ENCODE data around the gene PRR9. TPM values are rescaled to one million over a fixed set of nuclear protein-coding genes. Genes with fewer than 3 reads are reported as not detected.
"Not testable (repeated sequence)": the region's sequence is repeated elsewhere in the genome, so short reads cannot be mapped to it uniquely, and the experiment has no call there.

Gene PRR9
- total RNA-seq, 2 experiments from 2014 or later = not detected

DNA sequence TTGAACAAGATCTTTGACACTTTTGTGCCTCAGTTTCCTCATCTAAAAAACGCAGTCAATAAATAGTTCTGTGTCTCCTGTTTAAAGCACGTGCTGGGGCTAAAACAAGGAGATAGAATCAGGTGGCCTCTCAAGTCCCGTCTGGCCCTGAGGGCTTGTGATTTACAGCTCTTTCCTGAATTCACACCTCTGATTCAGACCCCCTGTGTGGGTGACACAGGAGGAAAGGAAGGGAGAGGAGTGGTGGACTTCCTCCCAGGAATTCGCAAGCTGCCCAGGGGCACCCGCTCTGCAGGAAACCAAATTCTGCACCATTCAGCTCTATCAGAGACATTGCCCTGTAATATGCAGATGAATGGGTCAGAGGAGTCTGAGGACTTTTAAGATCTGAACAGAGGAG is 5.2 kb upstream of the PRR9 start:
- POLR2A ChIA-PET = no interaction called here
- Mint-ChIP-seq H3K27me3 (peaks cover 14% of the 10 kb centered on the region), H3K27ac (no peak overlapping the region), H3K9me3 (no peaks in the 10 kb centered on the region), H3K36me3 (no peaks in the 10 kb centered on the region), H3K4me3 (no peak overlapping the region), H3K4me1 (peaks cover 2% of the 10 kb centered on the region)
- DNase-seq (no peak), ATAC-seq (ENCODE audit: low read depth) (no peak)

DNA sequence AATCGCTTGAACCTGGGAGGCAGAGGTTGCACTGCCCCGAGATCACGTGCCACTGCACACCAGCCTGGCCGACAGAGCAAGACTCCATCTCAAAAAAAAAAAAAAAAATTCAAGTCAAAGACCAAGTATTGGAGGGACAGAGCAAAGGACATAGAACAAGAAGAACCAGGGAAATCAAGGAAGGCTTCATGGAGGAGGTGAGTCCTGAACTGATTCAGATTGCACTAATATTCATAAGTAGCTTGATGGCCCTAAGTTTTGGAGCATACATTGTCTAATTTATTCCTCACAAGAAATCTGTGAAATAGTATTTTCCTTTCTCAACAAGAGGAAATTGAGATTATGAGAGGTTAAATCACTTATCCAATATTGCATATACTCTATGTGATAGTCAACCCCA is 3.9 kb upstream of the PRR9 start:
- POLR2A ChIA-PET = no interaction called here
- Mint-ChIP-seq H3K27ac (no peak overlapping the region), H3K9me3 (no peaks in the 10 kb centered on the region), H3K4me3 (no peak overlapping the region), H3K27me3 (peaks cover 17% of the 10 kb centered on the region), H3K36me3 (no peaks in the 10 kb centered on the region), H3K4me1 (peaks cover 2% of the 10 kb centered on the region)
- ATAC-seq (ENCODE audit: low read depth) = no peak
- no peak for DNase-seq

DNA sequence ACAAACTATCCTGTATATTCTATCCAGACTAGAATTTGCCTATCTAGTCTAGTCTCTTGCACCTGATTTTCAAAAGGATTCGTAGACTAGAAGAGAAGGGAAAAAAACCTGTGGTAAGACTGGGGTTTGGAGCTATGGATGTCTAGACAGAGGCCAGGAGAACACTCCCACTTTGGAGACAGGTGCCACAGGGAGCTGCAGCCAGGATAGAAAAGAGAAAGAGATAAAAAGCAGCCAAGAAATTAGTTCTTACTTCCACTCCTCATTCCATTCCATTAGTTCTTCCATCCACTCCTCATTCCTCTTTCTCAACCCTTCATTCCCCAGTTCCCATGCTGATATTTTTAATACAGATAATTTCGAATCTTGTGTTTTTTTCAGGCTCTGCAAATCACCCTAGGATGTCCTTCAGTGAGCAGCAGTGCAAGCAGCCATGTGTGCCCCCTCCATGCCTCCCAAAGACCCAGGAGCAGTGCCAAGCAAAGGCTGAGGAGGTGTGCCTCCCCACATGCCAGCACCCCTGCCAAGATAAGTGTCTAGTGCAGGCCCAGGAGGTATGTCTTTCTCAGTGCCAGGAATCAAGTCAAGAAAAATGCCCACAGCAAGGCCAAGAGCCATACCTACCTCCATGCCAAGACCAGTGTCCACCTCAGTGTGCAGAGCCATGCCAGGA is 496 bp downstream of the PRR9 start:
- DNase-seq (no peak), ATAC-seq (ENCODE audit: low read depth) (no peak)
- peaks cover 16% of the 10 kb centered on the region for H3K27me3 Mint-ChIP-seq
- no peak overlapping the region for H3K27ac Mint-ChIP-seq
- POLR2A ChIA-PET = no interaction called here
- H3K9me3 Mint-ChIP-seq = no peaks in the 10 kb centered on the region
- peaks cover 2% of the 10 kb centered on the region for H3K4me1 Mint-ChIP-seq
- H3K4me3 Mint-ChIP-seq = no peak overlapping the region
- H3K36me3 Mint-ChIP-seq = no peaks in the 10 kb centered on the region

DNA sequence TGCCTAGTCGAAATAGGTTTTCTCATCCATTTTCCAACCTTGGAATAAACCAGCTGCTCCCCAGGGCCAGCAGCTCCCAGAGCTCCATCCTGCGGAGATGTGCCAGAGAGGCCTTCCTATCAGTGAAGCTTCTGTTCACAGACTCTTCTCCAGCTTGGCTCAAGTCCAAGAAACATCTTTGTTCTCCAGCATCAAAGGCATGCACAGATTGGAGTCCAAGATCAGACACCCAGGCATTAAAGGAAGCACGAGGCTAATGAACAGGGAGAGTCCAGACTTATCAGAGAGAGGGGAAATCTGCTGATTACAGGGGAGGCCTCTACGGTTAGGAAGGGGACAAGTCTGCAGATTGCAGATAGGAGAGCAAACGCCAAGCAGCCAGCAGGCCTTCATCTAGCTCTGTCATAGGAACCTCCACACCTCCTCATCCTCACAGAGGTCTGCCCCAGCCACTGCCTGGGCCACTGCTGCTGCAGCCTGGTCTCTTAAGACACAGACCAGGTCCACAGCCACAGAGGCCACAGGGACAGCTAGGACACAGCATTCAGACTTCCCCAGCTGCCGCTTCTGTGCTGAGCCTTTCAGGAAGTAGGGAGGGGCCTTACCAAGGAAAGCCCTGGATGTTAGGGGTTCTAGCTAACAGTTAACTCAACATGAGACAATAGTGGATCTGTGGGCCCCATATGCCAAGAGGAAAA is 3.4 kb downstream of the PRR9 start:
- POLR2A ChIA-PET = no interaction called here
- Mint-ChIP-seq H3K27me3 (peaks cover 10% of the 10 kb centered on the region), H3K9me3 (no peaks in the 10 kb centered on the region), H3K27ac (no peak overlapping the region), H3K36me3 (no peaks in the 10 kb centered on the region), H3K4me3 (no peak overlapping the region), H3K4me1 (peaks cover 6% of the 10 kb centered on the region)
- DNase-seq (no peak), ATAC-seq (ENCODE audit: low read depth) (no peak)

GRCh38 chr1:153223040-153223891 is 5.9 kb downstream of the PRR9 start:
- H3K4me3 Mint-ChIP-seq, H3K4me1 Mint-ChIP-seq, POLR2A ChIA-PET, H3K36me3 Mint-ChIP-seq, H3K9me3 Mint-ChIP-seq, H3K27me3 Mint-ChIP-seq, H3K27ac Mint-ChIP-seq: not testable (repeated sequence)
- DNase-seq (peak; percentile 53), ATAC-seq (ENCODE audit: low read depth) (peak; percentile 52)

DNA sequence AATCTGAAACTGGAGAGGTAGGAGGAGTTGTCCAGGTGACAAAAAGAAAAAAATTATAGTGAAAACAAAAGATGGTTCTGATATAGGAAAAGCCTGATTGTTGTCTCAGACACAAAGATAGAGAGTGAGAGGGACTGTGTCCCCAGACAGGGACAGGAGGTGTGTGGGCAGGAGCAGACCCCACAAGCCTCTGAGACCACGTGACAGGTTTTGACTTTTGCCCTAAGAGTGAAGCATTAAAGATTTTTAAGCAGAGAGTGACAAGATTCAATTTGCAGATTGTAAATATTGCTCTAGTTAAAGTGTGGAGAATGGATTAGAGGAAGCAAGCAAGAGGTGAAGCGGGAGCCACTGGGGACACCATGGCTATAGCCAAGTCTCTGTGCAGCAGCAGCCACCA is 10.4 kb downstream of the PRR9 start:
- Mint-ChIP-seq H3K27me3 (peaks cover 4% of the 10 kb centered on the region), H3K4me1 (peaks cover 4% of the 10 kb centered on the region), H3K27ac (no peak overlapping the region), H3K9me3 (no peaks in the 10 kb centered on the region), H3K4me3 (no peak overlapping the region), H3K36me3 (no peaks in the 10 kb centered on the region)
- DNase-seq (no peak), ATAC-seq (ENCODE audit: low read depth) (no peak)
- POLR2A ChIA-PET = no interaction called here

DNA sequence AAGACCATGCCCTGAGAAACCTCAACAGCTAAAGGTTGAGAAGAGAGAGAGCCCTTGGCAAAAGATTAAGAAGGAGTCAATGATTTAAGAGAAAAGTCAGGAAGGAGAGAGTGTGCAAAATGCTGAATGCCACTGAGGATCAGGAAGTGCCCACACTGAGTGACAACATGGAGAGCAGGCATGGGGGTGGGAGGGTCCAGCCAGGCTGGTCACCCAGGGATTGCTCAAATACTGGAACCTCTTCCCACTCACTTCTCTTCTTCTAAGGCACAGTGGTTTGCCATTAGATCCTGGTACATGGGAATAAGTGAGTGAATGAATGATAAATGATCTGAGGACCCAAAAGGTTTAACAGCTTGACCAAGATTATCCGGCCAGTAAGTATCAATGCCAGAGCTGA is 11.1 kb downstream of the PRR9 start:
- no peak for ATAC-seq (ENCODE audit: low read depth)
- peaks cover 8% of the 10 kb centered on the region for H3K27me3 Mint-ChIP-seq
- no peak overlapping the region for H3K27ac Mint-ChIP-seq
- POLR2A ChIA-PET = no interaction called here
- no peak for DNase-seq
- H3K4me3 Mint-ChIP-seq = no peak overlapping the region
- no peaks in the 10 kb centered on the region for H3K9me3 Mint-ChIP-seq
- H3K36me3 Mint-ChIP-seq = no peaks in the 10 kb centered on the region
- peaks cover 2% of the 10 kb centered on the region for H3K4me1 Mint-ChIP-seq

DNA sequence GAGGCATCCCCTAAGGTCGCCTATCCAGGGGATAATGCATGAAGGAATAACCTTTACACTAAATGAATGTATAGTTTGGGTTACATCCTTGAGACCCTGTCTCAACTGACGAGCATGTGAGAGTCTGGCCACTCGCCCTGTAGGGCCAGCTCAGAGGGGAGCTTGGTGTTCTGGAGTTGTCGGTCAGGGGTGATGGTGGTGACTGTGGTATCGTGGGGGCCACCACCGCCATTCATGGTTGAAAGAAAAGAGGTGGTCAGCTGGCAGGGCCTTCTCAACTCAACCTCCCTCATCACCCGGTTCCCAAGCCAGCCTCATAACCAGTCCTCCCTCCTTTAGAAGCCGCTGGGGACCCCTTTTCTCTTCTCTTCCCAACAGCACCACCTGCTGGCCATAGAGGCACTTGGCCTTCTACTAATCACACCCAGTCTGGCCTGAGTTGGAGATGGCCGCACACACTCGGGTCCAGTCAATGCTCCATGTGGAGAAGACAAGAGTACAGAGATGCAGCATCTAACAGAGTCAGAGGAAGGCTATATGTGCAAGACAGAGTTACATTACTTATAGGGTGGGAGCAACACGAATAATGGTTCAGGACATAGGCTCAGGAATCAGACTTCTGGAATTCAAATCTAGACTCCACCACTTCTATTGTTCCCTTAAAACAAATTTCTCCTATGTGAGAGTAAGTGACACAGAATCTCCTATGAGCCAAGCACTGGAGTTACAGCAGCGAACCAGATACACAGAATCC is 11.9 kb downstream of the PRR9 start:
- H3K9me3 Mint-ChIP-seq; H3K4me3 Mint-ChIP-seq; H3K4me1 Mint-ChIP-seq; H3K27me3 Mint-ChIP-seq; H3K27ac Mint-ChIP-seq; POLR2A ChIA-PET; H3K36me3 Mint-ChIP-seq; ATAC-seq (ENCODE audit: low read depth): not testable (repeated sequence)
- peak; percentile 34 for DNase-seq

DNA sequence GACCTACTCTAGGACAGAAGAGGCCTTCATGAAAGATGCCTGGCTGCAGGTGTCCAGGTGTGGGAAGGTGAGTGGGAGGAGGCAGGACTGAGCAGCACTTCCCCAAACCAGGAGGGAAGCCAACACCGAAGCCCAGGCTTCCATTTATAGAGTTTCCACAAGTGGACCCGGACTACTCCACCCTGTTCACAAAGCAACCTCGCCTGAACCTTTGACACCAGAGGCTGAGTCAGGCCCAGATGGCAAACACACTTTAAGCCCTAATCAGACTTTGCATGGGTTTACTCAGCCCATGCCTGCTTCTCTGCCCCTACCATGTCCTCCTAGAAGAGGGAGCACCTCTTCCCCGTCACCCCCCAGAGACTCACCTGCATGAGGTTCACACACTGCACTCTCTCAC is 14.0 kb downstream of the PRR9 start:
- POLR2A ChIA-PET = no interaction called here
- no peak overlapping the region for H3K27ac Mint-ChIP-seq
- ATAC-seq (ENCODE audit: low read depth) (no peak), DNase-seq (no peak)
- H3K27me3 Mint-ChIP-seq = peaks cover 17% of the 10 kb centered on the region
- H3K4me3 Mint-ChIP-seq = no peak overlapping the region
- H3K4me1 Mint-ChIP-seq = no peaks in the 10 kb centered on the region
- no peaks in the 10 kb centered on the region for H3K9me3 Mint-ChIP-seq
- no peaks in the 10 kb centered on the region for H3K36me3 Mint-ChIP-seq

- POLR2A ChIA-PET = no interaction called here
- DNase-seq (no peak), ATAC-seq (ENCODE audit: low read depth) (no peak)
- H3K27me3 Mint-ChIP-seq = peaks cover 17% of the 10 kb centered on the region
- no peak overlapping the region for H3K27ac Mint-ChIP-seq
- H3K36me3 Mint-ChIP-seq = no peaks in the 10 kb centered on the region
- H3K4me3 Mint-ChIP-seq = no peak overlapping the region
- H3K4me1 Mint-ChIP-seq = no peaks in the 10 kb centered on the region
- H3K9me3 Mint-ChIP-seq = no peaks in the 10 kb centered on the region
These were observed 14.4 kb downstream of the PRR9 start for GRCh38 chr1:153231785-153232184.

- Mint-ChIP-seq H3K27ac (no peak overlapping the region), H3K27me3 (peaks cover 20% of the 10 kb centered on the region), H3K4me3 (no peak overlapping the region), H3K4me1 (no peaks in the 10 kb centered on the region), H3K9me3 (no peaks in the 10 kb centered on the region), H3K36me3 (no peaks in the 10 kb centered on the region)
- DNase-seq (no peak), ATAC-seq (ENCODE audit: low read depth) (no peak)
- POLR2A ChIA-PET = no interaction called here
These were observed 15.2 kb downstream of the PRR9 start for GRCh38 chr1:153232553-153232952.

DNA sequence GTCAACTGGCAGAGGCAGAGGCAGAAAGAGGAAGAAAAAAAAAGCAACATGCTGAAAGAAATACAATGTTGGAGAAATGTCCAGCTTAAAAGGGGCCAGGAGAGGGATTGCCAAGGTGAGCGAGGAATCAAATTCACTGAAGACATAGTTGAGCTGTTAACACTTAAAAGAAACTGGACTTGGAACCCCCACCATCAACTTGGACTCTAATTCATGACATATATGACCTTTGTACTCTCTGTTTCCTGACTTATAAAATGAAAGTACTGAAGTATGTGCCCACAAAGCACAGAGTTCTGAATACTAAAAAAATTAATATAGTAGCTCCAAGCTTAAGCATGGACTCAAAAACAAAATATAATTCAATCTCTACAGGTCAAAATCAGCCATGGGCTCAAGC is 16.1 kb downstream of the PRR9 start:
- no peaks in the 10 kb centered on the region for H3K9me3 Mint-ChIP-seq
- DNase-seq (no peak), ATAC-seq (ENCODE audit: low read depth) (no peak)
- no peaks in the 10 kb centered on the region for H3K4me1 Mint-ChIP-seq
- POLR2A ChIA-PET = no interaction called here
- peaks cover 23% of the 10 kb centered on the region for H3K27me3 Mint-ChIP-seq
- no peak overlapping the region for H3K27ac Mint-ChIP-seq
- no peaks in the 10 kb centered on the region for H3K36me3 Mint-ChIP-seq
- no peak overlapping the region for H3K4me3 Mint-ChIP-seq

DNA sequence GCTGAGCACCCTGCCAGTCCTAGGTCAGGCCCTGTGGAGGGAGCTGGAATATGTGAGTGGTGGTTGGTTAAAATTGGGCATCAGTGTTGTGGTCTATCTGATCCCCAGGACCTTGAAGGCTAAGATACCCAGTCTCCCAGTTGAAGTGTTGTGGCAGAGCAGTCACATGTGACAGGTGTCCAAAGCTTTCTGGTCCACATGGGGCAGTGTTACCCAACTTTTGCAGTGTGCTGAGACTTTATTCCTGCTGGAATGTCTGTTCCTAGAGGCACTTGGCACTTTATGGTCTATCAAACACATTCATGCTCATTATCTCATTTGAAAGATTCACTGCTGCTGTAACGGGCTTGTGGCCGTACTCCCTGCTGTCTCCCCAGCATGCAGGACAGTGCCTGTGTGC is 21.1 kb downstream of the PRR9 start:
- H3K36me3 Mint-ChIP-seq = no peaks in the 10 kb centered on the region
- no peaks in the 10 kb centered on the region for H3K4me1 Mint-ChIP-seq
- no peak overlapping the region for H3K27ac Mint-ChIP-seq
- peaks cover 18% of the 10 kb centered on the region for H3K27me3 Mint-ChIP-seq
- POLR2A ChIA-PET = no interaction called here
- no peak for DNase-seq
- H3K9me3 Mint-ChIP-seq = peaks cover 2% of the 10 kb centered on the region
- no peak for ATAC-seq (ENCODE audit: low read depth)
- no peak overlapping the region for H3K4me3 Mint-ChIP-seq

Data from activated naive CD8-positive, alpha-beta T cell treated with anti-CD3 and anti-CD28 coated beads, Interleukin-2, amount 10 ng/mL, durations not matched to agents 7 days and 5 days (primary cell).